ENCODE results near the gene IRGM.
"Not testable (repeated sequence)": the region's sequence is repeated elsewhere in the genome, so short reads cannot be mapped to it uniquely, and the experiment has no call there.

Gene IRGM

GRCh38 chr5:150846308-150846653 is at the start of gene IRGM:
Gene IRGM, plus strand, starts transcription at chr5:150846521. Its CDS starts 1,603 bp downstream, at chr5:150848124.
- Histone ChIP-seq H3K27ac (ENCODE audit: low read length) (peak within 1 kb of the TSS; percentile 78), H3K9ac (ENCODE audit: low read depth, low read length) (peak within 1 kb of the TSS; percentile 40)
- H3K9me3 ChIP-seq (ENCODE audit: insufficient read depth, low read length, severe bottlenecking), result not testable (repeated sequence)

DNA sequence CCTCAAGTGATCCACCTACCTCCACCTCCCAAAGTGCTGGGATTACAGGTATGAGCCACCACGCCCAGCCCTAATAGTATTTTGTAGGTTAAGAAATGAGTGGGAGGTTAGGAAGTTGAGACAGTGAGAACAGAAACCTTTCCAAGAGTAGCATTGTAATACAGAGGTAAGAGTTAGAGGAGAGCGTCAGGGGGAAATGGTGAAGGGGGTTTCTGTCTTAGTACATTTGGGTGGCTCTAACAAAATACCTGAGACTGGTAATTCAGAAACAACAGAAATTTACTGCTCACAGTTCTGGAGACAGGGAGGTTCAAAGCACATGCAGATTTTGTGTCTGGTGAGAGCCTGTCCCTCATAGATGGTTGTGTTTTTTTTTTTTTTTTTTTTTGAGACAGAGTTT is 48.9 kb upstream of the IRGM start:
- Histone ChIP-seq H3K79me2 (ENCODE audit: insufficient read depth, low read length) (peaks cover 5% of the 10 kb centered on the region; the same call in 1 of the 2 replicates), H3K27ac (ENCODE audit: low read length) (no peak overlapping the region), H3K9ac (ENCODE audit: low read depth, low read length) (no peak overlapping the region), H4K20me1 (ENCODE audit: insufficient read depth, low read length) (no peaks in the 10 kb centered on the region), H3K4me3 (ENCODE audit: low read depth in 1 of 2, low read length in 2 of 2) (no peak overlapping the region), H3K4me2 (ENCODE audit: insufficient read depth, low read length) (no peak overlapping the region), H3K9me3 (ENCODE audit: insufficient read depth, low read length, severe bottlenecking) (no peaks in the 10 kb centered on the region), H2AFZ (ENCODE audit: low read depth, low read length) (no peak overlapping the region), H3K36me3 (ENCODE audit: insufficient read depth, low read length) (peaks cover 18% of the 10 kb centered on the region), H3K27me3 (ENCODE audit: insufficient read depth, low read length, poor library complexity) (no peaks in the 10 kb centered on the region), H3K4me1 (ENCODE audit: insufficient read depth, low read length) (no peaks in the 10 kb centered on the region)
- TF ChIP-seq CTCF (IDR thresholded peaks at IDR 0.05; ENCODE audit: borderline replicate concordance, extremely low read depth, low read length, poor library complexity, severe bottlenecking) (no peak), EZH2 (IDR thresholded peaks at IDR 0.05; ENCODE audit: borderline replicate concordance, low read depth, low read length, severe bottlenecking) (no peak)
- DNase-seq (no peak), ATAC-seq (ENCODE audit: insufficient read depth, low read depth) (no peak)

More at GRCh38 chr5:150846308-150846653, at the start of gene IRGM:
- Histone ChIP-seq H3K4me3 (ENCODE audit: low read depth in 1 of 2, low read length in 2 of 2) (peak within 1 kb of the TSS in 1 of 2 experiments; percentile 49; a peak in 3 of 4 replicates), H2AFZ (ENCODE audit: low read depth, low read length) (peak within 1 kb of the TSS; percentile 73), H3K4me2 (ENCODE audit: insufficient read depth, low read length) (peak within 1 kb of the TSS; percentile 67), H3K4me1 (ENCODE audit: insufficient read depth, low read length) (peaks cover 16% of the 10 kb centered on the region)
- H3K27me3 ChIP-seq (ENCODE audit: insufficient read depth, low read length, poor library complexity); DNase-seq; ATAC-seq (ENCODE audit: insufficient read depth, low read depth); H4K20me1 ChIP-seq (ENCODE audit: insufficient read depth, low read length); H3K36me3 ChIP-seq (ENCODE audit: insufficient read depth, low read length); H3K79me2 ChIP-seq (ENCODE audit: insufficient read depth, low read length): not testable (repeated sequence)

DNA sequence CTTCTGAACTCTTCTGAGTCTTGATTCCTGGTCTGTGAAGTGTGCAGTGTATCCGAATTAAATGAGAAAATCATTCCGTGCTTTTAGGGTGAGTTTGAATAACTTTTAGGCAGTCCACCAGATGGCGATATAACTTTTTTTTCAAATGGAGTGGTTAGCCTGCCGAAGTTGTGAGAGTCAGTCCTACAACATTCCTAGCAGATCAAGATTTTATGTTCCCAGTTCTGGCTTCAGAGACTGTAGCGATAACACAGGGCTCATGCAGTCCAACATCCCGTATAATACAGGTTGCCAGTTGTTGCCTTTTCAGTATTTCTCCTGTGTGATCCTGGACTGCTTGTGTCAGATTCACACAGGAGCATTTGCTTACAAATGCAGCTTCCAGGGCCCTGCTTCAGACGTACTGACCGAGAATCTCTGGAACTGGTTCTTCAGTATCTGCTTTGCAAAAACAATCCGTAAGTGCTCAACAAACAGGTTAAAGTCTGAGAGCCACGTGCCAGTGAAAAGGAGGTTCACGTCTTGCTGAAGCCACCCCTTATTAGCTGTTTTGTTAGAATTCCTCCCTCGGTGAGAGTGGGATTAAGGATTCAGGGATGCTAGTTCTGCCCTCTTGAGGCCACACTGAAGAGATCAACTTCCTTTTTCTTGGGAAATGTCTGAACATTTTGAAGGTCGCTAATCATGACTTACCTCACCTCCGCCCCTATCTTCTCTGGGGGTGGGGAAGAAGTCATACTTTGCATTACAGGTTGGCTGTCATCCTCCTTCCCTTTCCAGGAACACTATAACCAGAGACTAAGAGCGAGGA is 45.0 kb upstream of the IRGM start:
- H3K4me2 ChIP-seq (ENCODE audit: insufficient read depth, low read length), result no peak overlapping the region
- H2AFZ ChIP-seq (ENCODE audit: low read depth, low read length), result no peak overlapping the region
- DNase-seq, result peak; percentile 24

More for the DNA sequence above, 45.0 kb upstream of the IRGM start:
- Histone ChIP-seq H3K9me3 (ENCODE audit: insufficient read depth, low read length, severe bottlenecking) (no peaks in the 10 kb centered on the region), H3K27ac (ENCODE audit: low read length) (no peak overlapping the region), H4K20me1 (ENCODE audit: insufficient read depth, low read length) (no peaks in the 10 kb centered on the region), H3K79me2 (ENCODE audit: insufficient read depth, low read length) (no peaks in the 10 kb centered on the region), H3K4me3 (ENCODE audit: low read depth in 1 of 2, low read length in 2 of 2) (no peak overlapping the region), H3K9ac (ENCODE audit: low read depth, low read length) (no peak overlapping the region), H3K4me1 (ENCODE audit: insufficient read depth, low read length) (no peaks in the 10 kb centered on the region), H3K36me3 (ENCODE audit: insufficient read depth, low read length) (0 out of 2 replicates have a peak, but pooled peaks cover 3% of the 10 kb centered on the region), H3K27me3 (ENCODE audit: insufficient read depth, low read length, poor library complexity) (no peaks in the 10 kb centered on the region)
- ATAC-seq (ENCODE audit: insufficient read depth, low read depth), result peak; percentile 78
- peak; percentile 74 for TF ChIP-seq CTCF (IDR thresholded peaks at IDR 0.05; ENCODE audit: borderline replicate concordance, extremely low read depth, low read length, poor library complexity, severe bottlenecking)
- no peak for TF ChIP-seq EZH2 (IDR thresholded peaks at IDR 0.05; ENCODE audit: borderline replicate concordance, low read depth, low read length, severe bottlenecking)
